Inferior parietal cortex (tissue), 1 donor: ENCODE measurements around the gene HEG1.

Experiments
- DNase-seq: peaks from one replicate; pipeline ENCODE4 v3.0.0-alpha.2; 2016; ENCODE audit errors: extremely low spot score

HEG1 gene

GRCh38 chr3:125010393-125010792 lies 45.4 kb downstream of the HEG1 start:
- no peak for DNase-seq

DNA sequence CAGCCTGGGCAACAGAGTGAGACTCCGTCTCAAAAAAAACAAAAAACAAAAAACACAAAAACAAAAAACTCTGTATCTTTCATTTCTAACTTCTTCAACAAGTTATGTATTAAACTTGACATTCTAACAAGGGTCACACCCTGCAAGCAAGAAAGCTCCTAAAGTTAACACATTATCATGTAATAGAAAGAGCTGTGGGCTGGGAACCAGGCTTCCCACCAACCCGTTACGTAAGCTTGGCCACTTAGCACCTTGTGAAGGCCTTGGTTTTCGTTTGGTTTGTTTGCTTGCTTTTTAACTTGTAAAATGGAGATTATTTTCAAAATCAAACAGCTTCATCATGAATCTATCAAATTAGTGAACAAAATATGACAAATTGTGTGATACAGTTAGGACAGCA lies 47.0 kb downstream of the HEG1 start:
- DNase-seq: no peak

GRCh38 chr3:125006291-125006731 lies 49.5 kb downstream of the HEG1 start:
- DNase-seq: no peak

DNA sequence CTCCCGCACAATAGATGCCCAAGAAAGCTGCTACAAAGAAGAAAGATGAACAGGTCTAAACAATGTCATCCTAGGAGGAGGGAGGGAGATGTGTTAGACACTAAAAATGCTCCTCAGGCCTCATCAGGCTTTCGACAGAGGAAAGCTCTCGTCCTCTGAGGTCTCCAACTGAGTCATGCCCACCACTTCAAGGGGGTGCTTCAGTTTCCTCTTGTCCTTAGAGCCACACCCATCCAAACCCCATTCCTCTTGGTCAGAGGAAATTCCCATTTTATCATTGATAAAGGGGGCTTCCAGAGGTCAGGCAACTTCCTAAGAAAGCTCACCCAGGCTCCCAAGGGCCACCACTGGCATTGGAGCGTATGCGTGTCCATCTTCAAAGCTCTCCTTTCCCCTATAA lies 50.1 kb downstream of the HEG1 start:
- DNase-seq: no peak

GRCh38 chr3:125005222-125005621 lies 50.6 kb downstream of the HEG1 start:
- DNase-seq: no peak

GRCh38 chr3:125003859-125004595 lies 51.8 kb downstream of the HEG1 start:
- no peak for DNase-seq

DNA sequence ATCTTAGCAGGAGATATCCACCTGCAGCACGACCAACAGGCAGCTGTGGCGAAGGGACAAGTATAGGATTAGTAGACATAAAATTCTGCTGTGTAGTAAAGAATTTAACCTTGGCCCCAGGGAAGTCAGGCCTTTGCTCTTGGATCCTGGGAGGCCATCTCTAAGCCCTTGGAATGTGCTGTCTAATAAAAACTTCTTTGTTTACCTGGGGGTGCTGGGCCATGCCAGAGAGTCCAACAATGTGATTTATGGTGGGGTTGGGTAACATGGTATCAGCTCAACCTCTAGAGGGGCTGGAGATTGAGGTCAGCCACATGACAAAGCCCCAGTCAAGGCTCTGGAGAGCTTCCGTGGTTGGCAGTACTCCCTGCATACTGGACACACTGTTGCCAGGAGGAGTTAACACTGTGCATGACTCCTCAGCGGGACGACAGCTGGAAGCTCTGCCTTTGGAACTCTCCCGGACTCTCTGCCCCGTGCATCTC lies 52.4 kb downstream of the HEG1 start:
- no peak for DNase-seq

DNA sequence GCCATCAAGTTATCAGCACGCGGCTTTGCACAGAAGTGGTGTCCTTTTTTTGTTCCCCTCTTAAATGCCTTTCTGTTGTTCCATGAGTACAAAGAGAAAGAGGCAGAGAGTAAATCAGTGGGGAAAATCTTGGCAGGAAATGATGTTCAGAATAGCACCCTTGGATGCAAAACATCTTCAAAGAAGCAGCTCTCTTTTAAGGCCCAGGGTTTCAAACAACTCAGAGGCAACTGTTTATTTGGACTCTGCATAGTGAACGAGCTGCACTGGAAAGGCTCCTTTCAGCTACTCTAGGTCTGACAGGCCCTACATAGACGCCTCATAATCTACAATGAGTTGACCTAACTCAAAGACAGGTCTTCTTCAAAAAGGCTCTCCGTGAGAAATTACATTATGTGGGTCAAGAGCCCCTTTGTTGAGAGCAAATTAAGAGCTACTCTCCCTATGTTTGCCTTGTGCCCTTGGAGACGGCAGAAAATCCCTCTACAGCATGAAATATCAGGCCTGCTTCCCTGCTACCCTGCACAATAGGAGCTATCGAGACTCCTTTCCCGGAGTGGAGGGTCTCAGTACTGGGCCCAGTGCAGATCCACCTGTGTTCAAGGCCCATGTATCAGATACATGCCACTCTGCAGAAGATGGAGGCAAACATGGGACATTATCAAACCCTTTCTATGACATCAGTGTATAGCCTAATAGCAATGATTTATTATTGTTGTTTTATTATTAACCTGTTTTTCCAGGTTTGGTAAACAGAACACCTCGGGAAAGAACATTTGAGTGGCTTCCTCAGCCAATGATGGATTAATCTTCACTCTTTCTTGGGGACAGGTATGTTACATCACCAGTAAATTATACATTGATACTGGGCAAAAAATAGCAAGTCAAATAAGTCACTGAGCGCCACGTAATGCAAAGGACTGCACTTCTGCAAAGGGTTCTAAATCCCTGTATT lies 53.1 kb downstream of the HEG1 start:
- no peak for DNase-seq

GRCh38 chr3:125001557-125002413 lies 54.0 kb downstream of the HEG1 start:
- DNase-seq: no peak

DNA sequence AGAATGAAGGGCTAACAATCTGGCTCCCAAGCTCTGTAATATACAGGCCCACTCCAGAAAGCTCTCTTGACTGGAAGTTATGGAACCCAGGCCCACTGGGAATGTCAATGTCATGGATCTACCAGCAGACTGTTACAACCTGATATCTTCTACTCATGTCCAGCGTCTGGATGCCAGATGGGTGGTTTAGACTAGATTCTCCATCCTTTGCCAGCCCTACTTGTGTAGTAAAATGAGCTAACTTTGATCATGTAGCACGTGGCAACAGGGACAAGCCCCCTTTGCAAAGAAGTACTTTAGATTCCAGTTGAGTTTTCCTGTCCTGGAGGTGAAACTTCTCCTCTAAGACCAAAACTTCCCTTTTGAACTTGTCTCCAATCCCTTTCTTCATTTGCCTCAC lies 55.1 kb downstream of the HEG1 start:
- DNase-seq: no peak

GRCh38 chr3:124999897-125000435 lies 55.8 kb downstream of the HEG1 start:
- no peak for DNase-seq

DNA sequence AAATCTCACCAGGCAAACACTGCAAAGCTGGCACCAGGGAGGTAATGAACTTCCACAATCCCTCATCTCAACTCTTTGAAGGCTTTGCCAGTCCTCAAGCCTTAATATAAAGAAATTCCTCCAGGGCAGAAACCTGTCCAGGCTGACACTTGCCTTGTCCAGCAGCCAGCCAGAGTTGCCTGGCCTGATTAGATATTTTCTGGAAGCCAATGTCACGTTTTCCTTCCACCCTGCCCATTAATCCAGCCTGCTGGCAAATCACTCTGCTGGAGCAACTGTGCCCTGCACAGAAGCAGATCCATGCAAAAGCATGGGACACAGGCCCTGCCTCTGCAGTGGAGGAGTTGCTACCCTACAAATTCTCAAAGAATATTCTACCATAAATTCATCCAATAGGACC lies 56.5 kb downstream of the HEG1 start:
- DNase-seq: no peak

DNA sequence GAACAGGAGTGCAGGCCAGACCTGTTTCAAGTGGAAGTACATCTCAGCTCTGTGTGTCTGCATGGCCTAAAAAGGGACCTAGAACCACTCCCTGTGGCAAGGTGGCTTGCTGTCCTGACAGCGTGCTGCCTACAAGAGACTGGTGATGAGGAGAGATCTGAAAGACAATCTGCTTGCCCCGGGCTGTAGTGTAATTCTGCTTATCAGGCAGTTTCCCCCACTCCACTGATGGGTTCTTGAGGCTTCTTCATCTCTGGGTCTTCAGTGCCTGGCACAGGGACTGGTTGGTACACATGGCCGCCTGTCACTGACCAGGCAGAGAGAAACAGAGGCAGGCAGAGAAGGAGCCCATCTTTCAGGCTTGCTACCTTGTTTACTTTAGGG lies 57.6 kb downstream of the HEG1 start:
- DNase-seq: no peak

DNA sequence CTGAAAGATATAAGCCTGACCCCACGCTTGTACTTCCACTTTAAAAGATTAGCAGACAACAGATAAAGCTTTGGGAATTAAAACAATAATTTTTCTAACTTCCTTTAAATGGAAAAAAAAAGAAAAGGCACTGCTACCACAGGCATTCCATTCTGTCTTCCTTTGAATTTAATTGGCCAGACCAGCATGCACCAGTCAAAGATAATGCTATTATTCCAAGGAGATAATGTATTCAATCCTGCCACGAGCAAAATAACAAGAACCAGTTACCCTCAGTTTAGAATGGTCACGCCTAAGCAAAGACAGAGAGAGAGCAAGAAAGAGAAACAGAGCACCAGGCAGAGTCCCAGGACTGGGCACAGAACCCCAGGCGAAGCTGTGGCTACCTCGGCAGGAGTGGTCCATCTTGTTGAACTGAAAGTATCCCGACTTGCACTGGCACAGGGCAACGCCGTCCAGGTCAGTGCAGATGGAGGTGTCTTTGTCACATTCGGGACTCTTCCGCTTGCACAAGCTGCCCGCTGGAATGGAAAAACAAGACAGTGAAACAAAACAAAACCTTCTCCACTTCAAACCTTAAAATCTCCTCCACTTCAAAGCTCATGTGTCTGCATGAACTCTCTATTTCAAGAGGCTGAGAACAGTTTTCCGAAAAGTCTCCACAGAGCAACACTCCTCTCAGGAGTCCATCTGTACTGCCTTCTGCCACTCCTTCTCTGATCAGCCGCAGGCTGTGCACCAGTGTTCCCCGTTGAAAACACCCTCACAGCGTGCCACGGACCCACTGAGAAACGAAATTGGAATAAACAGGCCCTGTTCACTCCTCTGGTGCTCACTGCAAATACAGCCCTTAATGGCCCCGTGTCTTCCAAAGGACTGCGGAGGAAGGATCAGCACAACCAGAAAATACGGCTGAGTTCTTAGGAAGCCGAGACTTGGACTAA lies 58.2 kb downstream of the HEG1 start:
- DNase-seq: no peak

- peak; percentile 85 for DNase-seq
These were observed 60.3 kb downstream of the HEG1 start for GRCh38 chr3:124995460-124995994.

GRCh38 chr3:124993466-124993865 lies 62.3 kb downstream of the HEG1 start:
- no peak for DNase-seq

DNA sequence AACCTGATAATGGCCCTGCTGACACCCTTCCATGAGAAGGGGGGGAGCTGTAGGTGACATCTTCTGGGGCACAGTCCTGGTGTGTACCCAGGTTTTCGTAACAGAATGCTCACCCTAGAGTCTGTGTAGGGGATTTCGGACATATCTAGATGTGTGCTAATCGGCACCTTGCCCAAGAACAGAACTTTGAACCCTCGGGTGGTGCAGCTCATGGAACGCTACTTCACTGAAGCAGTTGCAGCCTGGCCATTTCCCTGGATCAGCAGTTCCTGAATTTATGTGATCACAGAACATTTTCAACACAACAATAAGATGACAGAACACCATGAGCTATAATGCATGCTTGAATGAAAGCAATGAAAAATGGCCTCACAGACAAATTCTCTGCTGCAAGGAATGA lies 63.8 kb downstream of the HEG1 start:
- DNase-seq: no peak

- DNase-seq: no peak
These were observed 69.3 kb downstream of the HEG1 start for GRCh38 chr3:124986192-124987143.

DNA sequence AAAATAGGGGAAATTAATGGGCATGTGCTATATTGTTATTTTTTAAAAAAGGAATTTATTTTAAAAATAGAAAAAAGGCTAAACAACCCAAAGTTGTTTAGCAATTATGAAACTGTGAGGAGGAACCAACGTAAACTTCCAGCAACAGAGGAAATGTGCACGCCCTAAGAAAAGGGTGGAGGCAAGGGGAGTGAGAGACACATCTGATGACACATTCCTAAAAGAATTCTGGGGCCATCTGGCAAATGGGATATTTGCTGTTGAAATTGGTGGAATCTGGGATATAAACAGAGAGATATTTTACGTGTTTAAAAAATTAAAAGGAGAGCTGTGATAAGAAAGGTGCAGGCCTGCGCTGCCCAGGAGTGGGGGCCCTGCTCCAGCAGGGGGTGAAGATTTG lies 70.4 kb downstream of the HEG1 start:
- DNase-seq: no peak
